ENCODE measurements around the gene AMIGO1. TPM values are rescaled to one million over a fixed set of nuclear protein-coding genes. Genes with fewer than 3 reads are reported as not detected.
A peak's percentile ranks its signal among the peaks of the same experiment; 100 is the strongest.

AMIGO1 gene
- total RNA-seq, 3 donors from 2014 or later (not counting 1 experiment from before 2014, with no cell fraction given): 5.0 to 10.7 (median 7.8) TPM

DNA sequence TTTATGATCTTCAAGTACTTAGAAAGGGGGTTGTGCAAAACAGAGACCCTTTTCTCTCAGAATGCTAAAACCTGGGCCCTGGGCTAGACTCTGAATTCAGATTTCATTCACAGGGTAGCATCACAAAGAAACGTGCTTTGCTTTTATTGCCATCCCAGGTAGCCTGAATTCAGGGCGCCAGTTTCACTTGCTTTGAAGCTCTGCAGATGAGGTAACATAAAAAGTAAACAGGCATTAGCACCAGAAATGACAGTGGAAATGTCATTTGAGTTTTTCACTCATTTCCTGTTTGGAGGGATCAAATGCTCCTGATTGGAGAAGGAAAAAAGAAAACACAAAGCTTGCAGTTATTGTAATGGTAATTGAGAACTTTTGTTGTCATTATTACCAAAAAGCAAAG, 40.6 kb downstream of the AMIGO1 start:
- peaks cover 13% of the 10 kb centered on the region for H3K4me1 ChIP-seq (ENCODE audit: control insufficient read depth, insufficient read depth, low read length)
- DNase-seq (no peak), ATAC-seq (no peak)
- Mint-ChIP-seq H3K4me3 (no peak overlapping the region), H3K27ac (no peak overlapping the region), H3K4me1 (peaks cover 0 to 8% of the 10 kb centered on the region in 2 donors), H3K36me3 (no peaks in the 10 kb centered on the region), H3K27me3 (ENCODE audit: low read depth in 2 of 2) (peaks cover 62 to 70% of the 10 kb centered on the region in 2 donors), H3K9me3 (no peaks in the 10 kb centered on the region)
- H3K36me3 ChIP-seq (ENCODE audit: control insufficient read depth, insufficient read depth, low read length): no peaks in the 10 kb centered on the region
- no peak overlapping the region for H3K27ac ChIP-seq (ENCODE audit: low read length)
- H3K9me3 ChIP-seq (ENCODE audit: control insufficient read depth, insufficient read depth, low read length): no peaks in the 10 kb centered on the region
- no peak overlapping the region for H3K4me3 ChIP-seq (ENCODE audit: low read length)
- 15% methylated on average over 2 of the region's 2 CpGs for WGBS (ENCODE audit: insufficient coverage)
- TF ChIP-seq, protein P1, sequence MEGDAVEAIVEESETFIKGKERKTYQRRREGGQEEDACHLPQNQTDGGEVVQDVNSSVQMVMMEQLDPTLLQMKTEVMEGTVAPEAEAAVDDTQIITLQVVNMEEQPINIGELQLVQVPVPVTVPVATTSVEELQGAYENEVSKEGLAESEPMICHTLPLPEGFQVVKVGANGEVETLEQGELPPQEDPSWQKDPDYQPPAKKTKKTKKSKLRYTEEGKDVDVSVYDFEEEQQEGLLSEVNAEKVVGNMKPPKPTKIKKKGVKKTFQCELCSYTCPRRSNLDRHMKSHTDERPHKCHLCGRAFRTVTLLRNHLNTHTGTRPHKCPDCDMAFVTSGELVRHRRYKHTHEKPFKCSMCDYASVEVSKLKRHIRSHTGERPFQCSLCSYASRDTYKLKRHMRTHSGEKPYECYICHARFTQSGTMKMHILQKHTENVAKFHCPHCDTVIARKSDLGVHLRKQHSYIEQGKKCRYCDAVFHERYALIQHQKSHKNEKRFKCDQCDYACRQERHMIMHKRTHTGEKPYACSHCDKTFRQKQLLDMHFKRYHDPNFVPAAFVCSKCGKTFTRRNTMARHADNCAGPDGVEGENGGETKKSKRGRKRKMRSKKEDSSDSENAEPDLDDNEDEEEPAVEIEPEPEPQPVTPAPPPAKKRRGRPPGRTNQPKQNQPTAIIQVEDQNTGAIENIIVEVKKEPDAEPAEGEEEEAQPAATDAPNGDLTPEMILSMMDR (IDR thresholded peaks at IDR 0.05): no peak
- peaks cover 43% of the 10 kb centered on the region for H3K27me3 ChIP-seq (ENCODE audit: control insufficient read depth, insufficient read depth, low read length)
- intact Hi-C loops (cut with micrococcal nuclease): no loop called here

DNA sequence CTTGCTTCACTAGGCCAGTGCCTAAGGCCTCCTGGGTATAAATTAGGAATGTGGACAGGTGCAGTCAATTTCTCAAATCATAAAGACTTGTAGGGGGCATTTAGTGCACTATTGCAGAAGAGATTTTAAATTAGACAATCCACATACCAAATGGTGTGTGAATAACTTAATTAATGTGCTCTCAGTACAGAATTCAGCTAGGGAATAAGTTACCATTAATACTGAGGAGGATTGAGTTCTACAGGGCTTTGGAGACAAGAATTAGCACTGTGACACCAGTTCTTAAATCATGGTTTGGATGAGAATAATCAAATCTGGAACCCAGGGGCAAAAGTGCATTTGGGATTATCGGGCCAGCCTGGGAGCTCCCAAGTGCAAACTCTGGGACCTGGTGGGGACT, 41.5 kb downstream of the AMIGO1 start:
- no peaks in the 10 kb centered on the region for H3K9me3 ChIP-seq (ENCODE audit: control insufficient read depth, insufficient read depth, low read length)
- TF ChIP-seq, protein P1 (IDR thresholded peaks at IDR 0.05): no peak
- intact Hi-C loops (cut with micrococcal nuclease): no loop called here
- ATAC-seq: no peak
- no peak overlapping the region for H3K27ac ChIP-seq (ENCODE audit: low read length)
- no peaks in the 10 kb centered on the region for H3K36me3 ChIP-seq (ENCODE audit: control insufficient read depth, insufficient read depth, low read length)
- Mint-ChIP-seq H3K27ac (no peak overlapping the region), H3K4me1 (peaks cover 0 to 8% of the 10 kb centered on the region in 2 donors), H3K4me3 (peak overlapping the region; percentile 59), H3K27me3 (ENCODE audit: low read depth in 2 of 2) (peaks cover 65 to 75% of the 10 kb centered on the region in 2 donors), H3K36me3 (no peaks in the 10 kb centered on the region), H3K9me3 (no peaks in the 10 kb centered on the region)
- DNase-seq: no peak
- 100% methylated on average over 1 of the region's 1 CpG for WGBS (ENCODE audit: insufficient coverage)
- H3K4me1 ChIP-seq (ENCODE audit: control insufficient read depth, insufficient read depth, low read length): peaks cover 13% of the 10 kb centered on the region
- peaks cover 43% of the 10 kb centered on the region for H3K27me3 ChIP-seq (ENCODE audit: control insufficient read depth, insufficient read depth, low read length)
- H3K4me3 ChIP-seq (ENCODE audit: low read length): no peak overlapping the region

DNA sequence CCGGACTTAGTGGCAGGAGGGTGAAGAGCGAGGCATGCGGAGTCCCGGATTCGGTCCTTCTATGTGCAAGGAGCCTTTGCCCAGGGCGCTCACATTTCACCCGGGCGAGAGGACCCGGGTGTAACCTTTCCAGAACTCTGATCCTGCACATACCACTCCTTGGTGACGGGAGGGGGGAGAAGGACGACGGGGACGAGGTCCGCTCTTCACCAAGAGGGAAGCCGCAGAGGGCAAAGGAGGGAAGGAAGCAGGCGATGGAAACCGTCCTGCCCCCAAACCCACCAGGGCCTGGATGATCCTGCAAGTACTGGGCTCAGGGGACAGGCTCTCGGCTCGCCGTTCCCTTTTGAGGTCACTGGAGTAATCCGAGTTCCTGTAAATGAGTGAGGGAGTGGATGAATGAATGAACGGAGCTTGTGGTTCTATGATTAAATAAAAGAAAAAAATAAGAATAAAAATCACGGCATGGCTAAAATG, 42.2 kb downstream of the AMIGO1 start:
- intact Hi-C loops (cut with micrococcal nuclease): no loop called here
- H3K36me3 Mint-ChIP-seq: no peaks in the 10 kb centered on the region
- no peak overlapping the region for H3K27ac Mint-ChIP-seq
- H3K4me3 ChIP-seq (ENCODE audit: low read length): no peak overlapping the region
- H3K4me1 ChIP-seq (ENCODE audit: control insufficient read depth, insufficient read depth, low read length): peaks cover 13% of the 10 kb centered on the region
- 13% methylated on average over 21 of the region's 23 CpGs for WGBS (ENCODE audit: insufficient coverage)
- H3K27me3 ChIP-seq (ENCODE audit: control insufficient read depth, insufficient read depth, low read length): peaks cover 43% of the 10 kb centered on the region
- no peaks in the 10 kb centered on the region for H3K9me3 ChIP-seq (ENCODE audit: control insufficient read depth, insufficient read depth, low read length)
- H3K9me3 Mint-ChIP-seq: no peaks in the 10 kb centered on the region
- H3K27ac ChIP-seq (ENCODE audit: low read length): no peak overlapping the region
- H3K4me3 Mint-ChIP-seq: peak overlapping the region; percentile 59
- ATAC-seq (no peak), DNase-seq (no peak)
- H3K27me3 Mint-ChIP-seq (ENCODE audit: low read depth in 2 of 2): peaks cover 65 to 75% of the 10 kb centered on the region in 2 donors
- peaks cover 0 to 8% of the 10 kb centered on the region in 2 donors for H3K4me1 Mint-ChIP-seq
- TF ChIP-seq, protein P1 (IDR thresholded peaks at IDR 0.05): no peak
- H3K36me3 ChIP-seq (ENCODE audit: control insufficient read depth, insufficient read depth, low read length): no peaks in the 10 kb centered on the region
